Right atrium auricular region (tissue), 2 donors: Measurements from ENCODE around the gene HLA-G. TPM values are rescaled to one million over a fixed set of nuclear protein-coding genes. Genes with fewer than 3 reads are reported as not detected.

Experiments used
- DNase-seq: peaks from one replicate; pipeline ENCODE4 v3.0.0-alpha.2; 2019; ENCODE audit warnings: low spot score
- H3K27ac ChIP-seq, 2 donors: fragments of 200-600 bp; sonication (generic); 1 replicate in 1 of 2; 2 replicates in 1 of 2; pipeline ENCODE4 v1.5.1; 2016 to 2019
- H3K27me3 ChIP-seq, 2 donors: fragments of 200-600 bp; sonication (generic); one replicate each; pipeline versions ENCODE4 v1.5.1 to v1.6.0; 2017 to 2019
- H3K36me3 ChIP-seq: fragments of 200-600 bp; sonication (generic); one replicate; pipeline ENCODE4 v1.5.1; 2016
- H3K4me1 ChIP-seq, 2 donors: fragments of 200-600 bp; sonication (generic); one replicate each; pipeline versions ENCODE4 v1.5.1 to v1.6.0; 2017 to 2019
- H3K4me3 ChIP-seq, 2 donors: fragments of 200-600 bp; sonication (generic); 1 replicate in 1 of 2; 2 replicates in 1 of 2; pipeline ENCODE4 v1.5.1; 2017 to 2019; ENCODE audit warnings: mild to moderate bottlenecking in 1 of 2, moderate library complexity in 1 of 2
- H3K9me3 ChIP-seq, 2 donors: fragments of 200-600 bp; sonication (generic); one replicate each; pipeline ENCODE4 v1.5.1; 2019
- total RNA-seq, 2 donors: library from RNA; depleted of rRNA; stranded (reverse); fragments of >200 nt; gene quantifications; one replicate each; pipeline ENCODE4 v1.1.0, GENCODE V29; 2016
- TF ChIP-seq, protein P1 (sequence below), 2 donors: fragments of 200-600 bp; sonication (generic); IDR thresholded peaks; one replicate each; pipeline ENCODE4 v1.5.1; 2019; ENCODE audit warnings: antibody characterized with exemption in 2 of 2

The HLA-G gene
- total RNA-seq, 2 donors from 2014 or later, result not detected

DNA sequence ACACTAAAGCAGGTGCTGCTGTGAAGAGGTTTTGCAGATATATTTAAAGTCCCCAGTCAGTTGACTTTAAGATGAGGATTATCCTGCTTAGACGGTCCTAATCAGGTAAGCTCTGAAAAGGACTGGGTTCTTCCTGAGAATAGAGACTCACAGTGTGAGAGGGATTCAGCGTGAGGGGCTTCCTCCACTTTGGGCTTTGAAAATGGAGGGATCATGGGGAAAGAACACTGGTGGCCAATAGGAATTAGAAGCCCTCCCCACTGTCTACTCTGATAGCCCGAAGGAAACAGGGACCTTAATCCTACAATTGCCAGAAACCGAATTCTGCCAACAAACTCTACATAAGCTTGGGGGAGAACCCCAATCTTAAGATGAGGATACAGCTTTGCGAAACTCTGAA is 29.7 kb upstream of the HLA-G start:
- no peak overlapping the region for H3K27ac ChIP-seq
- TF ChIP-seq, protein P1, sequence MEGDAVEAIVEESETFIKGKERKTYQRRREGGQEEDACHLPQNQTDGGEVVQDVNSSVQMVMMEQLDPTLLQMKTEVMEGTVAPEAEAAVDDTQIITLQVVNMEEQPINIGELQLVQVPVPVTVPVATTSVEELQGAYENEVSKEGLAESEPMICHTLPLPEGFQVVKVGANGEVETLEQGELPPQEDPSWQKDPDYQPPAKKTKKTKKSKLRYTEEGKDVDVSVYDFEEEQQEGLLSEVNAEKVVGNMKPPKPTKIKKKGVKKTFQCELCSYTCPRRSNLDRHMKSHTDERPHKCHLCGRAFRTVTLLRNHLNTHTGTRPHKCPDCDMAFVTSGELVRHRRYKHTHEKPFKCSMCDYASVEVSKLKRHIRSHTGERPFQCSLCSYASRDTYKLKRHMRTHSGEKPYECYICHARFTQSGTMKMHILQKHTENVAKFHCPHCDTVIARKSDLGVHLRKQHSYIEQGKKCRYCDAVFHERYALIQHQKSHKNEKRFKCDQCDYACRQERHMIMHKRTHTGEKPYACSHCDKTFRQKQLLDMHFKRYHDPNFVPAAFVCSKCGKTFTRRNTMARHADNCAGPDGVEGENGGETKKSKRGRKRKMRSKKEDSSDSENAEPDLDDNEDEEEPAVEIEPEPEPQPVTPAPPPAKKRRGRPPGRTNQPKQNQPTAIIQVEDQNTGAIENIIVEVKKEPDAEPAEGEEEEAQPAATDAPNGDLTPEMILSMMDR (IDR thresholded peaks at IDR 0.05), result no peak
- H3K36me3 ChIP-seq, result no peaks in the 10 kb centered on the region
- DNase-seq, result no peak
- H3K4me1 ChIP-seq, result peaks cover 0 to 3% of the 10 kb centered on the region in 2 donors
- H3K9me3 ChIP-seq, result no peaks in the 10 kb centered on the region
- no peaks in the 10 kb centered on the region for H3K27me3 ChIP-seq
- no peak overlapping the region for H3K4me3 ChIP-seq

GRCh38 chr6:29800254-29800653 is 27.4 kb upstream of the HLA-G start:
- H3K4me3 ChIP-seq, result no peak overlapping the region
- H3K4me1 ChIP-seq, result no peaks in the 10 kb centered on the region
- no peak overlapping the region for H3K27ac ChIP-seq
- no peak for DNase-seq
- H3K9me3 ChIP-seq, result no peaks in the 10 kb centered on the region
- H3K36me3 ChIP-seq, result no peaks in the 10 kb centered on the region
- H3K27me3 ChIP-seq, result no peaks in the 10 kb centered on the region
- TF ChIP-seq, protein P1 (IDR thresholded peaks at IDR 0.05), result no peak

DNA sequence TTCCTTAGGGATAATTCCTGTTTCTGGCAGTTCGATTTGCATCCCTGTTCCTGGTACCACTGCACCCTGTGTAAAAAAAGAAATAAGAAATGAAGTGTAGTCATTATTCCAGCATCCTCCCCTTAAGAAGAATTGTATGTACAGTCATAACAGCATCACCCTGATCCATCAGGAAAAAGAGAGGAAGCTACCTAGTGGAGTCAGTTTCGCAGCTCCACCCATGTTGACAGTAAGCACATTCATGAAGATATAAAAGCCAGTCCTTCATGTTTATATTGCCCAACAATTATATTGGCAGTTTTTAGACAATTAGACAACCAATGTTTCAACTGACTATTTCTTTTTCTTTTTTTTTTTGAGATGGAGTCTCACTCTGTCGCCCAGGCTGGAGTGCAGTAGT is 21.2 kb upstream of the HLA-G start:
- H3K4me3 ChIP-seq, result no peak overlapping the region
- no peaks in the 10 kb centered on the region for H3K4me1 ChIP-seq
- no peak for DNase-seq
- no peaks in the 10 kb centered on the region for H3K9me3 ChIP-seq
- H3K27me3 ChIP-seq, result no peaks in the 10 kb centered on the region
- TF ChIP-seq, protein P1 (IDR thresholded peaks at IDR 0.05), result no peak
- H3K27ac ChIP-seq, result no peak overlapping the region
- no peaks in the 10 kb centered on the region for H3K36me3 ChIP-seq

DNA sequence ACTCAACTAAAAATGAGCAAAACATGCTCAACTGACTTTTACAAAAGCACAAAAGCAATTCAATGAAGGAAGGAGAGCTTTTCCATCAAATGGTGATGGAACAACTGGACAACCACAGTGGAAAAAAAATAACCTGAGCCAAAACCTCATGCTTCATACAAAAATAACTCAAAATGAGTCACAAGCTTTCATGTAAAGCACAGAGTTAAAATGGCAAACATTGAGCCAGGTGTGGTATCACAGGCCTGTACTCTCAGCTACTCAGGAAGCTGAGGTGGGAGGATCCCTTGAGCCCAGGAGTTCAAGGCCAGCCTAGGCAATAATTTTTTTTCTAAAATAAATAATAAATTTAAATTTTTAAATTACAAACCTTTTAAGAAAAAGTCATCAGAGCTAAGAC is 18.4 kb upstream of the HLA-G start:
- Histone ChIP-seq H3K27ac (no peak overlapping the region), H3K36me3 (no peaks in the 10 kb centered on the region), H3K9me3 (no peaks in the 10 kb centered on the region), H3K27me3 (no peaks in the 10 kb centered on the region), H3K4me1 (no peaks in the 10 kb centered on the region), H3K4me3 (no peak overlapping the region)
- DNase-seq, result no peak
- TF ChIP-seq, protein P1 (IDR thresholded peaks at IDR 0.05), result no peak

DNA sequence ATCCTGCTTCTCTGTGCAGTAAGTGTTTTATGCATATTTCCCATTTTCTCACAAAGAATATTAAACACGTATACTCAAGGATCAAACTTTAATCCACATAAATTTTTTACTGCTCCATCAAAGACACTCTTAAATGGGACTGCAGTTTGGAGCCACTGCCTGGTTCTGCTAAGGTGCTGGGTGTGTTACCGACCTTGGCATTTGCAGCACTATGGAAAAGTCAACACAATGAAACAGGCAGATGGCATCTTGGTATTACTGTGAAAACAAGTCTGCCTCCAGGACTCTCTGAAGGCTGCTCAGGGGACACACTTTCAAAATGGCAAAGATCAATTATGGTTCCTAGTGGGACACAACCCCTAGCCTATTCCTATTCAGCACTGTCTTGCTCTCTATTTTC is 17.3 kb upstream of the HLA-G start:
- TF ChIP-seq, protein P1 (IDR thresholded peaks at IDR 0.05), result no peak
- no peak for DNase-seq
- Histone ChIP-seq H3K9me3 (no peaks in the 10 kb centered on the region), H3K27ac (no peak overlapping the region), H3K4me3 (no peak overlapping the region), H3K4me1 (no peaks in the 10 kb centered on the region), H3K27me3 (no peaks in the 10 kb centered on the region), H3K36me3 (no peaks in the 10 kb centered on the region)

GRCh38 chr6:29811377-29811776 is 16.2 kb upstream of the HLA-G start:
- no peaks in the 10 kb centered on the region for H3K4me1 ChIP-seq
- H3K27me3 ChIP-seq, result no peaks in the 10 kb centered on the region
- no peak overlapping the region for H3K4me3 ChIP-seq
- H3K36me3 ChIP-seq, result no peaks in the 10 kb centered on the region
- no peak for DNase-seq
- no peak overlapping the region for H3K27ac ChIP-seq
- H3K9me3 ChIP-seq, result no peaks in the 10 kb centered on the region
- TF ChIP-seq, protein P1 (IDR thresholded peaks at IDR 0.05), result no peak
